Measurements from ENCODE around the gene DENND1A. TPM values are rescaled to one million over a fixed set of nuclear protein-coding genes. Genes with fewer than 3 reads are reported as not detected.

DENND1A gene
- total RNA-seq, 1 donor from 2014 or later = 48.1 TPM

DNA sequence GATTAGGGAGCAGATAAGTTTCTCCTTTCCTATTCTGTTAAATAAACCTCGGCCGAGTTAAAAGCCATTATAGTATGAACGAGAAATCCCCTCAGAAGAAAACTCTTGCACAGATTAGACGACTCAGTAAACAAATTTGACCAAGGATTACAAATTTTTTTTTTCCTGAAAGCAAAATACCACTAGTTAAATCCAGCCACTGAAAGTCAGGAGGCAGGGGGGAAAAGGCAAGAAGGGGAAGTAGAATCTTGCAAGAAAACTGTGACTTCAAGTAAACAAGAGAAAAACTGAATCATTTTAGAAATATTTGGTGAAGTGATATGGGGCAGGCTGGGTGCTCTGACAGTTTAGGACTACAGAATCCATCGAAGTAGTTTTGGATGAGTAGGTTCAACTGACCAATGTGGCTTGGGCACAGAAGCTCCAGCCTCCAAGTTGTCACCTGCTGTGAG, 251.0 kb downstream of the DENND1A start:
- Mint-ChIP-seq H3K36me3 (peaks cover 12% of the 10 kb centered on the region), H3K27ac (no peak overlapping the region), H3K4me1 (peaks cover 15% of the 10 kb centered on the region), H3K27me3 (ENCODE audit: insufficient read depth, low read depth) (peaks cover 6% of the 10 kb centered on the region), H3K9me3 (peaks cover 20% of the 10 kb centered on the region), H3K4me3 (no peak overlapping the region)
- TF ChIP-seq, protein P1, sequence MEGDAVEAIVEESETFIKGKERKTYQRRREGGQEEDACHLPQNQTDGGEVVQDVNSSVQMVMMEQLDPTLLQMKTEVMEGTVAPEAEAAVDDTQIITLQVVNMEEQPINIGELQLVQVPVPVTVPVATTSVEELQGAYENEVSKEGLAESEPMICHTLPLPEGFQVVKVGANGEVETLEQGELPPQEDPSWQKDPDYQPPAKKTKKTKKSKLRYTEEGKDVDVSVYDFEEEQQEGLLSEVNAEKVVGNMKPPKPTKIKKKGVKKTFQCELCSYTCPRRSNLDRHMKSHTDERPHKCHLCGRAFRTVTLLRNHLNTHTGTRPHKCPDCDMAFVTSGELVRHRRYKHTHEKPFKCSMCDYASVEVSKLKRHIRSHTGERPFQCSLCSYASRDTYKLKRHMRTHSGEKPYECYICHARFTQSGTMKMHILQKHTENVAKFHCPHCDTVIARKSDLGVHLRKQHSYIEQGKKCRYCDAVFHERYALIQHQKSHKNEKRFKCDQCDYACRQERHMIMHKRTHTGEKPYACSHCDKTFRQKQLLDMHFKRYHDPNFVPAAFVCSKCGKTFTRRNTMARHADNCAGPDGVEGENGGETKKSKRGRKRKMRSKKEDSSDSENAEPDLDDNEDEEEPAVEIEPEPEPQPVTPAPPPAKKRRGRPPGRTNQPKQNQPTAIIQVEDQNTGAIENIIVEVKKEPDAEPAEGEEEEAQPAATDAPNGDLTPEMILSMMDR (IDR thresholded peaks at IDR 0.05) = no peak
- TF ChIP-seq EZH2 (IDR thresholded peaks at IDR 0.05) = no peak
- no peak for TF ChIP-seq EZH2phosphoT487 (IDR thresholded peaks at IDR 0.05)
- Histone ChIP-seq H3F3A (ENCODE audit: low read depth) (no peaks in the 10 kb centered on the region), H3K27ac (no peak overlapping the region), H3K4me1 (peaks cover 7% of the 10 kb centered on the region), H3K9ac (no peak overlapping the region), H3K4me3 (no peak overlapping the region), H2AFZ (replicated peaks) (no peak overlapping the region), H3K79me2 (ENCODE audit: low read depth) (no peaks in the 10 kb centered on the region), H3K4me2 (no peak overlapping the region), H3K27me3 (no peaks in the 10 kb centered on the region), H3K36me3 (peaks cover 3% of the 10 kb centered on the region), H4K20me1 (ENCODE audit: low read depth) (peaks cover 5% of the 10 kb centered on the region), H3K9me3 (ENCODE audit: low read depth) (no peaks in the 10 kb centered on the region)
- no peak for DNase-seq (ENCODE audit: low spot score)

DNA sequence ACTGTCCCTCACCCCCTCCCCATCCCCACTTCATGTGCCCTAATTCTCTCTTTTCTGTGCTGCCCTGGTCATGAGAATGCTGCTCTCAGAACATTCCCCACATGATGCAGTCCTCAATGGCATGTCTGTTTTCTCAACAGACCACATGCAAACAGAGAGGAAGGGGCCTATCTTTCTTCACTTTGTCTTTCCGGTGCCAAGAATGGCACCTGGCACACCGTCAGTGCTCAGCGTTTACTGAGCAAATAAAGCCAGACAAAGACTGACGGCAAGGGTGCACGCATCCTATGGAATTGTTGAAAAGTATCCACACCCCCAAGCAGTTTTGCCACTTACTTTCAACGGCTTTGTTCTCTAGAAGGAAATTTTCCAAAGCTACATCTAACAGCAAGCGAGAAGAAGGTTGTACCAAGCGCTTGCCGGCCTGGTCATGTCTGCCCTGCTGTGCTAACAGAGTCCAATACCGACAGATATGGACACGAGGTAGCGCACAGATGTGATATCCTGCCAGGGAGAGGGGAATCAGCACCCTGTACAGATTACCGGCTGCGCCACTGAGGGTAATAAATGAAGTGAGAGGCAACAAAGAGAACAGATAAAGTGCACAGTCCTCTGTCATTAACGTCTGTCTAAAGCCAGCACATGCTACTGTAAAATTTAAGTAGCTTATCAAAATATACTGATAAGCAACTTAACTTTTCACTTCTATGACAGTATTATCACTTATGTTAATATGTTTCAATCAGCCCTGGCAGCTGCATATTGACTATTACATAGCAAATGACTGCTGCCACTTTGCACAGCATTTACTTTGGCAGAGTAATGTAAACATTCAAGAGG, 251.7 kb downstream of the DENND1A start:
- peaks cover 5% of the 10 kb centered on the region for H3K36me3 ChIP-seq
- no peak overlapping the region for H3K9ac ChIP-seq
- H3K79me2 ChIP-seq (ENCODE audit: low read depth) = no peaks in the 10 kb centered on the region
- no peaks in the 10 kb centered on the region for H3K9me3 ChIP-seq (ENCODE audit: low read depth)
- no peak overlapping the region for H3K4me3 Mint-ChIP-seq
- TF ChIP-seq EZH2phosphoT487 (IDR thresholded peaks at IDR 0.05) (no peak), EZH2 (IDR thresholded peaks at IDR 0.05) (no peak)
- TF ChIP-seq, protein P1 (IDR thresholded peaks at IDR 0.05) = no peak
- no peaks in the 10 kb centered on the region for H3K27me3 ChIP-seq
- peaks cover 6% of the 10 kb centered on the region for H3K27me3 Mint-ChIP-seq (ENCODE audit: insufficient read depth, low read depth)
- H4K20me1 ChIP-seq (ENCODE audit: low read depth) = peaks cover 5% of the 10 kb centered on the region
- H3K4me2 ChIP-seq = no peak overlapping the region
- peaks cover 7% of the 10 kb centered on the region for H3K4me1 ChIP-seq
- H3K27ac ChIP-seq = no peak overlapping the region
- peak overlapping the region; percentile 19 for H3K27ac Mint-ChIP-seq
- no peak overlapping the region for H2AFZ ChIP-seq (replicated peaks)
- no peak for DNase-seq (ENCODE audit: low spot score)
- H3K4me3 ChIP-seq = no peak overlapping the region
- peaks cover 15% of the 10 kb centered on the region for H3K4me1 Mint-ChIP-seq
- peaks cover 26% of the 10 kb centered on the region for H3K9me3 Mint-ChIP-seq
- H3K36me3 Mint-ChIP-seq = peaks cover 15% of the 10 kb centered on the region
- H3F3A ChIP-seq (ENCODE audit: low read depth) = no peaks in the 10 kb centered on the region

DNA sequence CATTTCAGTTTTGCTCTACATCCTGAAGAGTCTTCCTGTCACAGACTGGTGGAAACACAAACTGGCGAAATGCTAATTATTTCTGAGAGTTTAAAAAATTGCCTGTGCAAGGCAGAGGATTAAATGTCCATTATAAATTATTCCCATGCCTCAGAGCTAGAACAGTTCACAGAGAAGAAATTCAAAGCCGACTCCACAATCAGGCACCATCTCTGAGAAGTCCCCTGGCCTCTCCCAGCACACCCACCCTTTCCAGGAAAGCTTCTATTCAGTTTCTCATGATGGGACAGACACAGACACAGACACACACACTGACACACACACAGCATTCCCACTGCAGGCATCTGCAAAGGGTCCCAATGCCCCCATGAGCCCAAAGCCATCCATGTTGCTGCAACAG, 253.1 kb downstream of the DENND1A start:
- Histone ChIP-seq H3K27ac (no peak overlapping the region), H3F3A (ENCODE audit: low read depth) (no peaks in the 10 kb centered on the region), H3K9ac (no peak overlapping the region), H3K9me3 (ENCODE audit: low read depth) (peaks cover 4% of the 10 kb centered on the region), H4K20me1 (ENCODE audit: low read depth) (peaks cover 5% of the 10 kb centered on the region), H3K36me3 (peaks cover 8% of the 10 kb centered on the region), H3K27me3 (no peaks in the 10 kb centered on the region), H3K79me2 (ENCODE audit: low read depth) (no peaks in the 10 kb centered on the region), H3K4me3 (no peak overlapping the region), H3K4me1 (peaks cover 7% of the 10 kb centered on the region), H3K4me2 (no peak overlapping the region), H2AFZ (replicated peaks) (no peak overlapping the region)
- H3K27me3 Mint-ChIP-seq (ENCODE audit: insufficient read depth, low read depth) = peaks cover 6% of the 10 kb centered on the region
- H3K36me3 Mint-ChIP-seq = peaks cover 12% of the 10 kb centered on the region
- H3K9me3 Mint-ChIP-seq = peaks cover 25% of the 10 kb centered on the region
- TF ChIP-seq EZH2phosphoT487 (IDR thresholded peaks at IDR 0.05) (no peak), EZH2 (IDR thresholded peaks at IDR 0.05) (no peak)
- TF ChIP-seq, protein P1 (IDR thresholded peaks at IDR 0.05) = no peak
- no peak for DNase-seq (ENCODE audit: low spot score)
- peaks cover 15% of the 10 kb centered on the region for H3K4me1 Mint-ChIP-seq
- no peak overlapping the region for H3K27ac Mint-ChIP-seq
- no peak overlapping the region for H3K4me3 Mint-ChIP-seq
